ENCODE data around the gene DLX5.

Gene DLX5

GRCh38 chr7:97007583-97007861, 17.1 kb downstream of the DLX5 start:
- H3K4me3 ChIP-seq (ENCODE audit: low read length) = no peak overlapping the region
- no peaks in the 10 kb centered on the region for H3K9me3 ChIP-seq (ENCODE audit: control insufficient read depth, low read length)
- peaks cover 6% of the 10 kb centered on the region for H3K4me1 ChIP-seq (ENCODE audit: control insufficient read depth, insufficient read depth, low read length)
- no peak overlapping the region for H3K9ac ChIP-seq (ENCODE audit: low read length)
- no peaks in the 10 kb centered on the region for H3K36me3 ChIP-seq (ENCODE audit: control insufficient read depth, insufficient read depth, low read length)
- H3K27me3 ChIP-seq (ENCODE audit: control insufficient read depth, insufficient read depth, low read length) = peaks cover 85% of the 10 kb centered on the region

DNA sequence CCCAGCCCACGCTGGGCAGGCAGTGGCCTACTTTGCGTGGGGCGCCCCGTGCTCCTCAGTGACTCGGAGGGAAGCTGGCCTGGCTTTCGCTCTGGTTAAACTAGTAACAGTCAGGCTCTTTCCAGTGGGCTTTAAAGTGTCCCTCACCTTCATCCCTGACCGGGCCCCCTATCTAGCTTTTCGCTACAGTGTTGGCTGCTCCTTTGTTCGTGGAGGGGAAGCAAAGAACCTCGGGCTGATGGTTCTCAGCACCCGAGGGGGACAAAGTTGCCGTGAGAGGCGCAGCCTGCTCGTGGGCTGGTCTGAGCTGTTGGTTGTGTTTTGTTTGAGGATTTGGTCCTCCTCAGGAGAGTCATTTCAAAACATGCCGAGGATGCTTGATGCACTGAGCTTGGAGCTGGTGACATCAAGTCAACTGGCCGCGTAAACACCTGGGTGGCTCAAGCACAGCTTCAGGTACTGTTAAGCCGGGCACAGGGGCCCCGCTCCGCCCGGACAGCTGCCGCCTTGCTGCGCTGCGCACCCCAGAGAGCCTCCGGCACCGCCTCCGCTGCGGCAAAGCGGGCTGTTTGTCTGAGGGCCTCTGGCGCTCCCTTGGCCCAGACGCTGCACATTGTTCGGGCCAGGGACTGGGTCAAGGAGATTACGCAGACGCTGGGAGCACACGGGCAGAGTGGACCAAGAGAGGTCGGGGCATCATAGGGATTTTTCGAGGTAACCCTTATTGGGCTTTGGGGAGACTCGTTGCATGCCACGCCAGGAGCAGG, 17.6 kb downstream of the DLX5 start:
- Histone ChIP-seq H3K36me3 (ENCODE audit: control insufficient read depth, insufficient read depth, low read length) (no peaks in the 10 kb centered on the region), H3K9ac (ENCODE audit: low read length) (no peak overlapping the region), H3K9me3 (ENCODE audit: control insufficient read depth, low read length) (no peaks in the 10 kb centered on the region), H3K27me3 (ENCODE audit: control insufficient read depth, insufficient read depth, low read length) (peaks cover 85% of the 10 kb centered on the region), H3K4me1 (ENCODE audit: control insufficient read depth, insufficient read depth, low read length) (peaks cover 6% of the 10 kb centered on the region), H3K4me3 (ENCODE audit: low read length) (no peak overlapping the region)

- H3K36me3 ChIP-seq (ENCODE audit: control insufficient read depth, insufficient read depth, low read length) = no peaks in the 10 kb centered on the region
- H3K4me1 ChIP-seq (ENCODE audit: control insufficient read depth, insufficient read depth, low read length) = peaks cover 6% of the 10 kb centered on the region
- H3K4me3 ChIP-seq (ENCODE audit: low read length) = no peak overlapping the region
- no peak overlapping the region for H3K9ac ChIP-seq (ENCODE audit: low read length)
- no peaks in the 10 kb centered on the region for H3K9me3 ChIP-seq (ENCODE audit: control insufficient read depth, low read length)
- peaks cover 85% of the 10 kb centered on the region for H3K27me3 ChIP-seq (ENCODE audit: control insufficient read depth, insufficient read depth, low read length)
Measured at GRCh38 chr7:97006055-97006815, 18.4 kb downstream of the DLX5 start.

GRCh38 chr7:97005183-97006054, 19.2 kb downstream of the DLX5 start, which contains the start of gene DLX6:
Gene DLX6, plus strand, starts transcription at chr7:97005553. Its CDS starts 425 bp downstream, at chr7:97005978.
- H3K9me3 ChIP-seq (ENCODE audit: control insufficient read depth, low read length) = no peaks in the 10 kb centered on the region
- no peak within 1 kb of the TSS for H3K4me3 ChIP-seq (ENCODE audit: low read length)
- peaks cover 6% of the 10 kb centered on the region for H3K4me1 ChIP-seq (ENCODE audit: control insufficient read depth, insufficient read depth, low read length)
- H3K36me3 ChIP-seq (ENCODE audit: control insufficient read depth, insufficient read depth, low read length) = no peaks in the 10 kb centered on the region
- no peak within 1 kb of the TSS for H3K9ac ChIP-seq (ENCODE audit: low read length)
- H3K27me3 ChIP-seq (ENCODE audit: control insufficient read depth, insufficient read depth, low read length) = peaks cover 89% of the 10 kb centered on the region

GRCh38 chr7:97004247-97005182, 20.1 kb downstream of the DLX5 start:
- Histone ChIP-seq H3K4me3 (ENCODE audit: low read length) (no peak overlapping the region), H3K27me3 (ENCODE audit: control insufficient read depth, insufficient read depth, low read length) (peaks cover 89% of the 10 kb centered on the region)

DNA sequence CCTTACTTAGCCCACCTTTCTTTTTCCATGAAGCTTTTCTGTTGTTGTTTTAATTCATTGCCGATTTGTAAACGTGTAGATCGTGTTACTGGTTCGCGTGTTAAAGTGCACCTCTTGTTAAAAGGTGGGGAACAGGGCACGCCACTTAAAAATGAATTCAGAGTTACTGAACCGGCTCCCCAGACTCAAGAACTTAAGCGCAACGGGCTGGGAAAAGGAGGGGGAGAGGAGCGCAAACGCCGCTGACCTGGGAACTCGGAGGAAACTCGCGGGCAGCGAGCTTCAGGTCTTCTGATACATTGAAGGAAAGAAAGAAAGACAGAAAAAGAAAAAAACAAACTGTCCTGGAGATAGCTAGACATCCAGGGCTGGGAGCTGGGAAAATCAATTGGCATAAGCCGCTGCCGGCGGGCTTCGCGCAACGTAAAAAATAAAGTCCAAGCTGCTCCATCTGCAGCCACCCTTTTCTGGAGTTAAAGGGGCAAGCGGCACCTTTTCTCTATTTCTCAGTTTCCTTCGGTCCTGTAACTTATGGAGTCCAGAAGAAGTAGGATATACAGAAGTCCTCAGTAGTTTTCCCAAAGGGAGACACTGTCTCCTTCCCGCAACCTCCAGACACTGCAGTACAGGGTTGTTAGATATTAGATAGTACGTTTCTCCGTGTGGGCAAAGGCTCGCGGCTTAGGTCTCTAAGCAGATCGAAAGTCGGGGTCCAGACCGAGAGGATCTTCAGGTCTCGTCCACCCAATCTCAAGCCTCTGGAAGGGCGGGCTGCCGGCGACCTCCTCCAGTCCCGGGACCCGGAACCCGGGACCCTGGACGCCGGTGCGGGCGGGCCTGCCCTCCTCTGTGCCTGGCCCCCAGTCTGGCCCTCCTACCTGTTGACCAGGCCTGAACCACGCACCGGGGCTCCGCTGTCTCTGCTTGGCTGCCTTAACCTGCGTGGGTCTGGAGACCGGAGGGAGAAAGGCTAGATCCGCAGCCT, 21.1 kb downstream of the DLX5 start:
- Histone ChIP-seq H3K9ac (ENCODE audit: low read length) (no peak overlapping the region), H3K36me3 (ENCODE audit: control insufficient read depth, insufficient read depth, low read length) (no peaks in the 10 kb centered on the region), H3K27me3 (ENCODE audit: control insufficient read depth, insufficient read depth, low read length) (peaks cover 91% of the 10 kb centered on the region), H3K4me1 (ENCODE audit: control insufficient read depth, insufficient read depth, low read length) (peaks cover 6% of the 10 kb centered on the region), H3K9me3 (ENCODE audit: control insufficient read depth, low read length) (no peaks in the 10 kb centered on the region), H3K4me3 (ENCODE audit: low read length) (no peak overlapping the region)

More at GRCh38 chr7:97004247-97005182, 20.1 kb downstream of the DLX5 start:
- no peaks in the 10 kb centered on the region for H3K9me3 ChIP-seq (ENCODE audit: control insufficient read depth, low read length)
- H3K4me1 ChIP-seq (ENCODE audit: control insufficient read depth, insufficient read depth, low read length) = peaks cover 6% of the 10 kb centered on the region
- H3K36me3 ChIP-seq (ENCODE audit: control insufficient read depth, insufficient read depth, low read length) = no peaks in the 10 kb centered on the region
- H3K9ac ChIP-seq (ENCODE audit: low read length) = no peak overlapping the region

GRCh38 chr7:97002555-97003261, 21.9 kb downstream of the DLX5 start:
- Histone ChIP-seq H3K27me3 (ENCODE audit: control insufficient read depth, insufficient read depth, low read length) (peaks cover 91% of the 10 kb centered on the region), H3K9ac (ENCODE audit: low read length) (no peak overlapping the region), H3K36me3 (ENCODE audit: control insufficient read depth, insufficient read depth, low read length) (no peaks in the 10 kb centered on the region), H3K4me3 (ENCODE audit: low read length) (no peak overlapping the region), H3K9me3 (ENCODE audit: control insufficient read depth, low read length) (no peaks in the 10 kb centered on the region), H3K4me1 (ENCODE audit: control insufficient read depth, insufficient read depth, low read length) (peaks cover 6% of the 10 kb centered on the region)

DNA sequence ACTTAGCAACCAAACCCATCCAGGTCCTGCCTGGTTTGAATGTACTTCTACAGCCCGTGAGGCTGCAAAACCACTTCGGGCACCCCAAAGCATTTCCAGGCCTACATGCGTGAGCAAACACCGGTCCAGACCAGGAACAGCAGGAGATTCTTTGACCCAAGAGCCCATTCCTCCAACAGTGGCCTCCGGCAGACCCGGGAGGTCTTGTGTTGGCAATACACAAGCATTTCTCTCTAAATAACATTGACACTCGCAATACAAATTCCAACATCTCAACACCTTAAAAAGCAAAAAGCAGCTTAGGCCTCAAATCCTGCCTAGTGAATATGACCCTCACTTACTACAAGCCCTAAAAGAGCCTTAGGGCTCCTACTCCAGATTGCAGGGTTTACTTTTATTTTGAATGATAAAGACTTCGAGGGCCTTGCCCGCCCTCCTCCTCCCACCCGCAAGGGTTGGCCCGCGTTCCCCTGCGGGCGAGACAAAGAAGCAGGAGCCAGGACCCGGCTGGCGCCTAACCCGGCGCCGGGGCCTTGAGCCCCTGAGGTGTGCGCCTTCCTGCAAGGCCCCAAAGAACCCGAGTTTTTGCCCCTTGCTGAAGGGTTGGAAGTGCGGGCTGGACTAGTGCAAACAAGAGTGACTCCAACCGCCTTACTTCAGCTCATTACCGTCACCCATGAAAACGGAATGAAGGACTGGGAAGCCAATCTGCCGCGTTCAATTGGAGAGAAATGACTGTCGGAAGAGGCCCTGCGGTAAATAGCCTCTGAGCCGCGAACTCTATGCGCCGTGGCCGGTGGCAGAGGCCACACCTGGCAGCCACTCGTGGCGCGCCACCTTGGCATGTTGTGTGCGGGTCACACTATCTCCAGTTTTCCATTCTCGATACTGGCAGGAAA, 22.7 kb downstream of the DLX5 start:
- Histone ChIP-seq H3K4me3 (ENCODE audit: low read length) (no peak overlapping the region), H3K9ac (ENCODE audit: low read length) (no peak overlapping the region), H3K36me3 (ENCODE audit: control insufficient read depth, insufficient read depth, low read length) (no peaks in the 10 kb centered on the region), H3K4me1 (ENCODE audit: control insufficient read depth, insufficient read depth, low read length) (peaks cover 6% of the 10 kb centered on the region), H3K27me3 (ENCODE audit: control insufficient read depth, insufficient read depth, low read length) (peaks cover 91% of the 10 kb centered on the region), H3K9me3 (ENCODE audit: control insufficient read depth, low read length) (no peaks in the 10 kb centered on the region)

- H3K9me3 ChIP-seq (ENCODE audit: control insufficient read depth, low read length) = no peaks in the 10 kb centered on the region
- peaks cover 93% of the 10 kb centered on the region for H3K27me3 ChIP-seq (ENCODE audit: control insufficient read depth, insufficient read depth, low read length)
- no peaks in the 10 kb centered on the region for H3K36me3 ChIP-seq (ENCODE audit: control insufficient read depth, insufficient read depth, low read length)
- H3K4me3 ChIP-seq (ENCODE audit: low read length) = no peak overlapping the region
- H3K4me1 ChIP-seq (ENCODE audit: control insufficient read depth, insufficient read depth, low read length) = peaks cover 6% of the 10 kb centered on the region
- no peak overlapping the region for H3K9ac ChIP-seq (ENCODE audit: low read length)
Measured at GRCh38 chr7:97001221-97001620, 23.4 kb downstream of the DLX5 start.

Measured in mucosa of stomach (tissue), 1 donor.